K562 (cell line): ENCODE results near the gene ZDHHC6. TPM values are rescaled to one million over a fixed set of nuclear protein-coding genes. Genes with fewer than 3 reads are reported as not detected.

Experiments used
- ATAC-seq: fragments of 200-7000 bp; cut with Tn5 transposase; 3 replicates; pipeline ENCODE4 v1.9.1; 2020; ENCODE audit warnings: moderate library complexity
- BruUV-seq: library from RNA; stranded (reverse); fragments of 400-500 nt; replicated peaks from 2 replicates; lab custom pipeline; 2021; lab: Mats Ljungman, UMichigan
- CTCF ChIA-PET: fragments of 300-600 bp; formaldehyde crosslinking; extraction: SDS; loops from one replicate; lab custom pipeline; 2021; ENCODE audit warnings: low intra/inter-chr PET ratio; lab: Yijun Ruan, JAX
- POLR2A ChIA-PET: fragments of 300-600, 350-650 bp; sonication (Branson Sonifier 250); formaldehyde crosslinking; extraction: SDS; loops from one replicate; lab custom pipeline; 2021; ENCODE audit warnings: antibody characterized with exemption, inconsistent platforms; lab: Yijun Ruan, JAX
- DNase-seq, 4 experiments: peaks; one replicate each; pipeline versions ENCODE4 v3.0.0 to v3.0.0-alpha.2; 2011 to 2018; ENCODE audit warnings: low spot score in 3 of 4, mixed read lengths in 3 of 4; ENCODE audit errors: extremely low read depth in 1 of 4
- FAIRE-seq: peaks from 2 replicates; lab custom pipeline; 2011; peaks lifted over from hg19 to GRCh38; lab: Jason Lieb, UNC
- H2AFZ ChIP-seq: 2 replicates; pipeline ENCODE4 v1.6.0; 2011; ENCODE audit warnings: low read depth, low read length, control low read depth, inconsistent platforms
- H3K27ac ChIP-seq: fragments of 200-600 bp; 3 replicates; pipeline ENCODE4 v1.8.0; 2011; ENCODE audit warnings: low read depth, mild to moderate bottlenecking, control low read depth, inconsistent platforms, low read length, moderate library complexity, mixed read lengths; ENCODE audit errors: extremely low read depth
- H3K27me3 ChIP-seq, 2 experiments: fragments of 300-600 bp in 1 of 2; 2 replicates in 1 of 2; 3 replicates in 1 of 2; pipeline versions ENCODE4 v1.6.0 to v1.8.0; 2011; ENCODE audit warnings: inconsistent platforms in 2 of 2, low read length in 2 of 2, mild to moderate bottlenecking in 1 of 2, mixed read lengths in 1 of 2, moderate library complexity in 1 of 2; ENCODE audit not compliant: control insufficient read depth in 2 of 2, insufficient read depth in 2 of 2
- H3K36me3 ChIP-seq: fragments of 300-600 bp; 3 replicates; pipeline ENCODE4 v1.8.0; 2011; ENCODE audit warnings: mild to moderate bottlenecking, low read length, inconsistent platforms; ENCODE audit not compliant: control insufficient read depth, insufficient read depth
- H3K4me1 ChIP-seq, 2 experiments: fragments of 200-600 bp in 1 of 2; replicated peaks in 1 of 2; 2 replicates in 1 of 2; 3 replicates in 1 of 2; pipeline versions ENCODE4 v1.5.1 to v1.8.0; 2011; ENCODE audit warnings: inconsistent platforms in 2 of 2, low read length in 2 of 2, mild to moderate bottlenecking in 1 of 2, mixed read lengths in 1 of 2, moderate library complexity in 1 of 2; ENCODE audit not compliant: control insufficient read depth in 2 of 2, insufficient read depth in 2 of 2
- H3K4me2 ChIP-seq: 2 replicates; pipeline ENCODE4 v1.6.1; 2011; ENCODE audit warnings: low read length, control low read depth, inconsistent platforms, mixed read lengths; ENCODE audit not compliant: insufficient read depth
- H3K4me3 ChIP-seq: fragments of 200-600 bp; sonication (generic), shearing (Covaris generic); 2 replicates; pipeline ENCODE4 v1.5.1; 2016; ENCODE audit warnings: control low read depth, inconsistent platforms
- H3K79me2 ChIP-seq: fragments of 200-600 bp; 3 replicates; pipeline ENCODE4 v1.8.0; 2011; ENCODE audit warnings: low read length, inconsistent platforms; ENCODE audit not compliant: control insufficient read depth, insufficient read depth
- H3K9ac ChIP-seq, 2 experiments: 2 replicates each; pipeline versions ENCODE4 v1.6.0 to v1.6.1; 2011; ENCODE audit warnings: low read depth in 2 of 2, low read length in 2 of 2, control low read depth in 1 of 2, inconsistent platforms in 1 of 2, mild to moderate bottlenecking in 1 of 2, mixed read lengths in 1 of 2; ENCODE audit not compliant: insufficient read depth in 1 of 2
- H3K9me1 ChIP-seq: one replicate; pipeline ENCODE4 v1.6.0; 2011; ENCODE audit warnings: inconsistent platforms, mild to moderate bottlenecking, low read length, moderate library complexity; ENCODE audit not compliant: control insufficient read depth, insufficient read depth
- H3K9me3 ChIP-seq: replicated peaks from 2 replicates; pipeline ENCODE4 v1.5.1; 2011; ENCODE audit warnings: low read depth, low read length, inconsistent platforms; ENCODE audit not compliant: control insufficient read depth, insufficient read depth
- H4K20me1 ChIP-seq: replicated peaks from 2 replicates; pipeline ENCODE4 v1.6.1; 2011; ENCODE audit warnings: low read length, inconsistent platforms, mixed read lengths; ENCODE audit not compliant: control insufficient read depth, insufficient read depth
- KDM5B ChIP-seq: fragments of 200-600 bp; sonication (generic); IDR thresholded peaks from 2 replicates; pipeline ENCODE4 v1.6.1; 2012; ENCODE audit warnings: low read depth, mild to moderate bottlenecking, moderate library complexity, low read length, control low read depth, inconsistent platforms; ENCODE audit not compliant: insufficient replicate concordance
- PPARD ChIP-seq: fragments of 250-450 bp; sonication (Bioruptor Pico); IDR thresholded peaks from 2 replicates; pipeline ENCODE4 v1.8.0; 2022; ENCODE audit warnings: inconsistent platforms, mild to moderate bottlenecking, moderate library complexity
- PTBP1 ChIP-seq: fragments of 200-400 bp; formaldehyde crosslinking; IDR thresholded peaks from 2 replicates; pipeline ENCODE4 v1.6.1; 2017; ENCODE audit warnings: low read depth, low read length
- RAD21 ChIP-seq, 2 experiments: fragments of 250-450 bp in 1 of 2; fragments of 450-650 bp in 1 of 2; sonication (Bioruptor Pico) in 1 of 2; formaldehyde crosslinking in 1 of 2; IDR thresholded peaks in 1 of 2; conservative IDR thresholded peaks in 1 of 2; 2 replicates each; pipeline versions ENCODE4 v1.4.0 to v1.8.0; 2020 to 2022; ENCODE audit warnings: mild to moderate bottlenecking in 2 of 2, moderate library complexity in 1 of 2
- TCF3 ChIP-seq: sonication (generic); formaldehyde crosslinking; IDR thresholded peaks from 2 replicates; pipeline ENCODE4 v1.4.0; 2020; ENCODE audit warnings: mild to moderate bottlenecking, missing genetic modification reagents
- ZBTB49 ChIP-seq: sonication (generic); formaldehyde crosslinking; IDR thresholded peaks from 2 replicates; pipeline ENCODE4 v1.8.0; 2022; ENCODE audit warnings: missing genetic modification reagents, mild to moderate bottlenecking, borderline replicate concordance
- WGBS: fragments of 100-300 bp; shearing (Covaris generic); methylation state at CpG from one replicate; pipeline ENCODE4 v1.1.6; 2016; ENCODE audit warnings: low coverage, mixed read lengths; ENCODE audit not compliant: insufficient coverage; ENCODE audit errors: missing lambda C conversion rate; 5-methylcytosine and 5-hydroxymethylcytosine counted together
- in situ Hi-C: fragments of 300-500 bp; cut with MboI; formaldehyde crosslinking; loops from 4 replicates; pipeline ENCODE4 v1.15.0; 2018; ENCODE audit warnings: inconsistent platforms, mixed read lengths
- intact Hi-C: fragments of 100-400 bp; cut with micrococcal nuclease; formaldehyde crosslinking; loops from 2 replicates; pipeline ENCODE4 v1.14.2; 2022
- polyA plus RNA-seq, 8 experiments: library from polyadenylated mRNA; depleted of rRNA in 4 of 8; stranded (reverse) in 5 of 8; unstranded in 3 of 8; fragments of >200 nt; fragmentation: Nextera tagmentation in 2 of 8; fragmentation: Illumina TruSeq in 1 of 8; extraction: Ambion mirVana in 2 of 8; extraction: Trizol in 1 of 8; gene quantifications; 2 replicates each; pipeline versions ENCODE4 v1.2.1 to v1.2.3, GENCODE V29; 2011 to 2014; ENCODE audit warnings: inconsistent platforms in 1 of 8, missing spikeins in 1 of 8
- total RNA-seq, 7 experiments: library from RNA; depleted of rRNA in 6 of 7; stranded (reverse); fragments of >200 nt in 6 of 7; fragmentation: Illumina TruSeq in 2 of 7; extraction: Trizol in 2 of 7; gene quantifications; 2 replicates each; pipeline versions ENCODE4 v1.2.1 to v1.2.3, GENCODE V29; 2011 to 2021; ENCODE audit warnings: low replicate concordance in 1 of 7
- TF ChIP-seq, protein P1 (sequence below): fragments of 200-600 bp; sonication (generic); IDR thresholded peaks from one replicate; pipeline ENCODE4 v1.6.1; 2012; ENCODE audit warnings: mild to moderate bottlenecking, low read depth, low read length, inconsistent platforms

Gene ZDHHC6
- total and polyA plus RNA-seq, 9 of the 15 experiments (the other 6 are each of a cell fraction or from before 2014, with no cell fraction given), result 13.6 to 30.5 (median 21.5) TPM

DNA sequence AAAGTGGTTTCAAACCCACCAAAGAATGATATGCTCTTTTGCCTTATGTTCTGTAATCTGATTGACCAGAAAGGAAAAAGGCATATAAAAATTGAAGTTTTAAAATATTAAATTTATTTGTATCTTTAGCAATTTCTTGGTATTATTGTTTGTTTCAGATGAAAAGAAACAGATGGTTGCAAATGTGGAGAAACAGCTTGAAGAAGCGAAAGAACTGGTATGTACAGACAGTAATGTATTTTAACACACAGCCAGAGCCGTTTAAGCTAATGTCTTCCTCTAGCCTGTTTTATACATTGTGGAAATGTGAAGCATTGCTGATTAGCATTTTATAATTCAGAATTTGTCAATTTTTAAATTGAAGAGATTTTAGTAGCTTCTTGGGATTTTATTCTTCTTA is 13.7 kb upstream of the ZDHHC6 start:
- 95% methylated on average over 2 of the region's 2 CpGs for WGBS
- H3K4me3 ChIP-seq, result no peak overlapping the region
- CTCF ChIA-PET, result no interaction called here
- no peaks in the 10 kb centered on the region for H4K20me1 ChIP-seq
- H3K9me3 ChIP-seq, result no peaks in the 10 kb centered on the region
- ATAC-seq (no peak), DNase-seq (no peak), FAIRE-seq (no peak)
- no peak overlapping the region for H3K4me2 ChIP-seq
- H3K79me2 ChIP-seq, result no peaks in the 10 kb centered on the region
- BruUV-seq, result no TSS peak
- in situ Hi-C loops, result no loop called here
- POLR2A ChIA-PET, result no interaction called here
- H3K9me1 ChIP-seq, result no peaks in the 10 kb centered on the region
- H2AFZ ChIP-seq, result no peak overlapping the region
- H3K36me3 ChIP-seq, result peaks cover 19% of the 10 kb centered on the region; the same call in 2 of the 3 replicates
- no peaks in the 10 kb centered on the region for H3K4me1 ChIP-seq
- H3K27ac ChIP-seq, result no peak overlapping the region
- no peaks in the 10 kb centered on the region for H3K27me3 ChIP-seq
- intact Hi-C loops, result no loop called here
- H3K9ac ChIP-seq, result no peak overlapping the region
- TF ChIP-seq KDM5B (no peak), ZBTB49 (CRISPR knock-in tag) (no peak), TCF3 (no peak), RAD21 (CRISPR knock-in tag; conservative IDR thresholded peaks at IDR 0.05 in 1 of 2, IDR thresholded peaks at IDR 0.05 in 1 of 2) (no peak), PTBP1 (no peak), PPARD (CRISPR knock-in tag) (no peak)
- TF ChIP-seq, protein P1, sequence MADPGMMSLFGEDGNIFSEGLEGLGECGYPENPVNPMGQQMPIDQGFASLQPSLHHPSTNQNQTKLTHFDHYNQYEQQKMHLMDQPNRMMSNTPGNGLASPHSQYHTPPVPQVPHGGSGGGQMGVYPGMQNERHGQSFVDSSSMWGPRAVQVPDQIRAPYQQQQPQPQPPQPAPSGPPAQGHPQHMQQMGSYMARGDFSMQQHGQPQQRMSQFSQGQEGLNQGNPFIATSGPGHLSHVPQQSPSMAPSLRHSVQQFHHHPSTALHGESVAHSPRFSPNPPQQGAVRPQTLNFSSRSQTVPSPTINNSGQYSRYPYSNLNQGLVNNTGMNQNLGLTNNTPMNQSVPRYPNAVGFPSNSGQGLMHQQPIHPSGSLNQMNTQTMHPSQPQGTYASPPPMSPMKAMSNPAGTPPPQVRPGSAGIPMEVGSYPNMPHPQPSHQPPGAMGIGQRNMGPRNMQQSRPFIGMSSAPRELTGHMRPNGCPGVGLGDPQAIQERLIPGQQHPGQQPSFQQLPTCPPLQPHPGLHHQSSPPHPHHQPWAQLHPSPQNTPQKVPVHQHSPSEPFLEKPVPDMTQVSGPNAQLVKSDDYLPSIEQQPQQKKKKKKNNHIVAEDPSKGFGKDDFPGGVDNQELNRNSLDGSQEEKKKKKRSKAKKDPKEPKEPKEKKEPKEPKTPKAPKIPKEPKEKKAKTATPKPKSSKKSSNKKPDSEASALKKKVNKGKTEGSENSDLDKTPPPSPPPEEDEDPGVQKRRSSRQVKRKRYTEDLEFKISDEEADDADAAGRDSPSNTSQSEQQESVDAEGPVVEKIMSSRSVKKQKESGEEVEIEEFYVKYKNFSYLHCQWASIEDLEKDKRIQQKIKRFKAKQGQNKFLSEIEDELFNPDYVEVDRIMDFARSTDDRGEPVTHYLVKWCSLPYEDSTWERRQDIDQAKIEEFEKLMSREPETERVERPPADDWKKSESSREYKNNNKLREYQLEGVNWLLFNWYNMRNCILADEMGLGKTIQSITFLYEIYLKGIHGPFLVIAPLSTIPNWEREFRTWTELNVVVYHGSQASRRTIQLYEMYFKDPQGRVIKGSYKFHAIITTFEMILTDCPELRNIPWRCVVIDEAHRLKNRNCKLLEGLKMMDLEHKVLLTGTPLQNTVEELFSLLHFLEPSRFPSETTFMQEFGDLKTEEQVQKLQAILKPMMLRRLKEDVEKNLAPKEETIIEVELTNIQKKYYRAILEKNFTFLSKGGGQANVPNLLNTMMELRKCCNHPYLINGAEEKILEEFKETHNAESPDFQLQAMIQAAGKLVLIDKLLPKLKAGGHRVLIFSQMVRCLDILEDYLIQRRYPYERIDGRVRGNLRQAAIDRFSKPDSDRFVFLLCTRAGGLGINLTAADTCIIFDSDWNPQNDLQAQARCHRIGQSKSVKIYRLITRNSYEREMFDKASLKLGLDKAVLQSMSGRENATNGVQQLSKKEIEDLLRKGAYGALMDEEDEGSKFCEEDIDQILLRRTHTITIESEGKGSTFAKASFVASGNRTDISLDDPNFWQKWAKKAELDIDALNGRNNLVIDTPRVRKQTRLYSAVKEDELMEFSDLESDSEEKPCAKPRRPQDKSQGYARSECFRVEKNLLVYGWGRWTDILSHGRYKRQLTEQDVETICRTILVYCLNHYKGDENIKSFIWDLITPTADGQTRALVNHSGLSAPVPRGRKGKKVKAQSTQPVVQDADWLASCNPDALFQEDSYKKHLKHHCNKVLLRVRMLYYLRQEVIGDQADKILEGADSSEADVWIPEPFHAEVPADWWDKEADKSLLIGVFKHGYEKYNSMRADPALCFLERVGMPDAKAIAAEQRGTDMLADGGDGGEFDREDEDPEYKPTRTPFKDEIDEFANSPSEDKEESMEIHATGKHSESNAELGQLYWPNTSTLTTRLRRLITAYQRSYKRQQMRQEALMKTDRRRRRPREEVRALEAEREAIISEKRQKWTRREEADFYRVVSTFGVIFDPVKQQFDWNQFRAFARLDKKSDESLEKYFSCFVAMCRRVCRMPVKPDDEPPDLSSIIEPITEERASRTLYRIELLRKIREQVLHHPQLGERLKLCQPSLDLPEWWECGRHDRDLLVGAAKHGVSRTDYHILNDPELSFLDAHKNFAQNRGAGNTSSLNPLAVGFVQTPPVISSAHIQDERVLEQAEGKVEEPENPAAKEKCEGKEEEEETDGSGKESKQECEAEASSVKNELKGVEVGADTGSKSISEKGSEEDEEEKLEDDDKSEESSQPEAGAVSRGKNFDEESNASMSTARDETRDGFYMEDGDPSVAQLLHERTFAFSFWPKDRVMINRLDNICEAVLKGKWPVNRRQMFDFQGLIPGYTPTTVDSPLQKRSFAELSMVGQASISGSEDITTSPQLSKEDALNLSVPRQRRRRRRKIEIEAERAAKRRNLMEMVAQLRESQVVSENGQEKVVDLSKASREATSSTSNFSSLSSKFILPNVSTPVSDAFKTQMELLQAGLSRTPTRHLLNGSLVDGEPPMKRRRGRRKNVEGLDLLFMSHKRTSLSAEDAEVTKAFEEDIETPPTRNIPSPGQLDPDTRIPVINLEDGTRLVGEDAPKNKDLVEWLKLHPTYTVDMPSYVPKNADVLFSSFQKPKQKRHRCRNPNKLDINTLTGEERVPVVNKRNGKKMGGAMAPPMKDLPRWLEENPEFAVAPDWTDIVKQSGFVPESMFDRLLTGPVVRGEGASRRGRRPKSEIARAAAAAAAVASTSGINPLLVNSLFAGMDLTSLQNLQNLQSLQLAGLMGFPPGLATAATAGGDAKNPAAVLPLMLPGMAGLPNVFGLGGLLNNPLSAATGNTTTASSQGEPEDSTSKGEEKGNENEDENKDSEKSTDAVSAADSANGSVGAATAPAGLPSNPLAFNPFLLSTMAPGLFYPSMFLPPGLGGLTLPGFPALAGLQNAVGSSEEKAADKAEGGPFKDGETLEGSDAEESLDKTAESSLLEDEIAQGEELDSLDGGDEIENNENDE, result no peak
